HG02981 (cell line): ENCODE data around the gene ZIC5.

Source experiments
- ATAC-seq: cut with Tn5 transposase; IDR thresholded peaks from one replicate; pipeline ENCODE4 v1.9.1; 2021; ENCODE audit warnings: mild to moderate bottlenecking, moderate library complexity; ENCODE audit not compliant: unreplicated experiment

Gene ZIC5

DNA sequence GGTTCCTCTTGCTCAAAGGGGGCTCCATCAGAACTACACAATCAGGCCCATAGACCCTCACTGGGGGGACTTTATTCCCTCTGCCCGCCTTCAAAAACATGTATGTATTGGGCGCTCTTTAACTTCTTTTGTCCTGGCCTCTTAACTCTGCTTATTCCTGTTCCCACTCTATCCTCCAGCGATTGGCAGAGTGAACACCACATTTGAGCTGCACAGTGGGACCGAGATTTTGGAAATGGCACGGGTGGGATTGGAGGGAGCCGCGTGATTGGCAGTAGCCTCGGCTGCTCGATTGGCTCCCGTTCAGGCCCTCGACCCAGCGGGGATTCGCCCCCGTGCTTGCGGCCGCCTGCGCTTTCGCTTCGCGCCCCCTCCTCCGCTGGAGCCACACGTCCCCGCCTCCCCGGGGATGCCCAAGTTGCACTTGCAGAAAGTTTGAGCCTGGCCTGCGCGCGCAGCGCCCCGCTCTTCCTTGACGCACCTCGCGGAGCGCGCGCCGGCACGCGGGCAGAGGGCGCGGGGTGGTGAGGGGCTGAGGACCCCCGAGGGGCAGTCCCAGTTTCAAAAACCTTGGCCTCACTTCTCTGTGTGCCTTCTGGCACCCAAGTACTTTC lies at the start of gene ZIC5:
TSS of gene ZIC5 (minus strand) at position 192 of the 614 bp plus-strand sequence. CDS start at position 28, 164 bp downstream.
- no peak for ATAC-seq

DNA sequence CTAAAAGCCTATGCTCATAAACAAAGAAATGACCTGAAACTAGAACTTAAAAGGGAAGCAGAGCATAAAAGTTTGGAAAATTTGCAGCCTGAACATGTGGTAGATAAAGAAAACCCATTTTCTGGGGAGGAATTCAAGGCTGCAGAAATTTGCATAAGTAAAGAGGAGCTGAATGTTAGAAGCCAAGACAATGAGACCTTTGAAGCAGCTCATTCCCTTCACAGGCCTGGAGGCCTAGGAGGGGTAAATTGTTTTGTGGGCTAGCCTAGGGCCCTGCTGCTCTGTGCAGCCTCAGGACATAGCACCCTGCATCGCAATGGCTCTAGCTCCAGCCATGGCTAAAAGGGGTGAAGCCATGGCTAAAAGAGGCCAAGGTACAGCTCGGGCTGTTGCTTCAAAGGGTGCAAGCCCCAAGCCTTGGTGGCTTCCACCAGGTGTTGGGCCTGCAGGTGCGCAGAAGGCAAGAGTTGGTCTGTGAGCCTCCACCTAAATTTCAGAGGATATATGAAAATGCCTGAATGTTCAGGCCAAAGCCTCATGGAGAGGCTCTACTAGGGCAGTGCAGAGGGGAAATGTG lies 48.3 kb upstream of the ZIC5 start:
- ATAC-seq = no peak

DNA sequence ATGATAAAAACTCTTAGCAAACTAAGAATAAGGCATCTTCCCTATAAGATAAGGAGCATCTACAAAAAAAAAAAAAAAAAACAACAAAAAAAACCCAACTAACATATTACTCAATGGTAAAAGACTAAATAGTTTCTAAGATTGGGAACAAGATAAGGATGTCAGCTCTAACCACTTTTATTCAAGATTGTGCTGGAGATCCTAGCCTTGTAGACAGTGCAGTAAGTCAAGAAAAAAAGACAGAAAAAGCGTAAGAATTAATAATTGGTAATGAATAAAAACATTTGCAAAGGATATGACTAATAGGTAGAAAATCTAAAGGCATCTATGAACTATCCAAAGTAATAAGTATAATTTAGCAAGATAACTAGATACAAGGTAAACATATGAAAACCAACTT lies 43.1 kb upstream of the ZIC5 start:
- no peak for ATAC-seq

DNA sequence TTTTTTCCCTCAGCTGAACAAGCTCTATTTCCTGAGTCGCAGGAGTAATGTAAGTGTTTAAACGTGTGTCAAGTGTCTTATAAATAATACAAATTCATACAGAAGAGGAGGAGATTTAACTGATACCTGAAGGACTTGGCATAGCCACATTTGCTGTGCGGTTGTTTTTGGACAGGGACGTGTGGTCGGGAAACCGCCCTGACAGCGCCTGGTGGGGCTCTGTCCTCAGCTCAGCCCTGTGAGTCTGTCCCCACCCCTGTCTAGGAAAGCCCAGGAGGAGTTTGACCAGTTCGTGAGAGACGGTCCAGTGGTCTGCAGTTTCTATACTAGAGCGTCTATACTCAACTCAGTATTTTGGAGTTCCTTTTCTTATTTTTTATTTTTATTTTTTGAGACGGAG lies 26.7 kb upstream of the ZIC5 start:
- ATAC-seq = no peak

DNA sequence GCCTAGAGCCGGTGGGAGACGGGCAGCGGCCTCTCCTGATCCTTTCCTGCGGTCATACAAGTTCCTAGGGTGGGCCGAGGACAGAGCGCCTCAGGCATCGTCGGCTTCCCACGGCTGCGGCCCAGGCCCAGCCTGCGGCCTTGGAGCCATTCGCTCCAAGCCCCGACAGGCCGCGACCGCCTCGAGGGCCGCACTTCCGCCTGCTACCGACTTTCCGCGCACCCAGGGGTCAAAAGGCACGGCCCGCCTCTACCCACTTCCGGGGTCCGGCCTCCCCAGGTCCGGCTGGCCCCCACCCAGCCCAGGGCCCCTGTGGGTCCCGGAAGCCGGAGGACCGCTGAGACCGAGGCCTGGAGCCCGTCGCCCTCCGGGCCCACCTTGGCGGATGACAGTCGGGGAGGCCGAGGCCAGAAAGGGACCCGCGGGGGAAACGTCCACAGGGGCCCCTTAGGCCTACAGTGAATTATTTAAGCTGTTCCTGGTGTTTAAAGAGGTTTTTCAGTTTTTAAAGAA lies 26.2 kb upstream of the ZIC5 start:
- ATAC-seq = no peak

DNA sequence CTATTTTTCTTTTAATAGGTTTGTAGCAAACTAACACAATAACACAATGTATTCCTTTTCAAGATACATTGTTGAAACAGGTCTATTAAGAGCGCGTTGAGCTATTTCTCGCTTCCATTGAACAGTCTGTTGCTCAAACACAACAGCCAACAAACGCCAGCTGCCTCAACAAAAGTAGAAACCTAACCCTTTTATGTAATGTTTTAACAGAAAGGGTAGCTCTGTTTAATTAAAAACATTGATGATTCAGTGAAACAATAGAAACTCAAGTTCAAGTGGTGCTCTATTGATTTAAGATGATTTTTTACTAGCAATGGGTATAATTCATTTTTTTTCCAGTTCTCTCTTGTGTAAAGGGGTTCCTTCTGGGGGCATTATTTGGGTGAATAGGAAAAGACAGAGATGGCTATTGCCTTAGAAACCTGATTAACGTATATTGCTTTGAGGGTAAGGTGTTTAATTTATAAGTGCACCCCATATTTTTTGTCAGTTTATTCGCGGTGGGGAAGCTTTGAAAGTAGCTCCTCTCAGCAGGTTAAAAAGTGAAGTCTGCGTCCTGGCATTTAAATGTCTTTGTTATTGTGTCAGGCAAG lies 24.9 kb upstream of the ZIC5 start:
- ATAC-seq = no peak

DNA sequence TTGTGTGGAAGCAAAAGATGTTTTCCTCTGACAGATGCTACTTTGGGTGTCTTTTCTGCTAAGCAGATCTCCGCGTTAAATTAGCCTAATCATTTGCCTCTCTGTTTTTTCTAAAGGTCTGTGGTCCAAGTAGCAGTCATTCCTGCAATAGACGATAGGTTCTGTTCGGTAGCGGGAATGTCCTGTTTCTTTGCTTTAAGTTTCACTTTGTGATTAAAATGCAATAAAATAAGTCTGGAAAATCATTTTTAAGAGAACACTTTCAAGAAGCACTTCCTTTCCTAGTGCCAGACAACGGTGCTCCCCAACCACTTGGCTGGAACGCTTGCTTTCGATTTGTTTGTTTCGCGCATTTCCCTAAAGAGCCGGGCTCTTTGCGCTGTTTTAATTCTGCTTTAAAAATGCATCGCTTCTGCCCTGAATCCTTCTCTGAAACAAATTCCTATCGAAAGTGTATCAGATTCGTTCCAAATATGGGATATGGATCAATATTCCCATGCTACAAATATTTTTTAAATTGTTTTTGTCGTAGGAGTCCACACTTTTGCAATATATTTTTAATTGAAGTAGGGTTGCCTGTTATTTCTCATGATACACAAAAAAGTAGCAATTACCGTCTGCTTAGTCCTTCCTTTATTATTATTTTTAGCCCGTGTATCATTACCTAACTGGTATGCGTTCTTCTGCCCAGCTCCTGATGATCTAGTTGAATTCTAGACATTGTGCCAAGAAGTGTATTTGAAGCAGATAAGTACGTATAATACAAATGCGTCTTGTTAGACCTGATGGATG lies 24.2 kb upstream of the ZIC5 start:
- no peak for ATAC-seq

DNA sequence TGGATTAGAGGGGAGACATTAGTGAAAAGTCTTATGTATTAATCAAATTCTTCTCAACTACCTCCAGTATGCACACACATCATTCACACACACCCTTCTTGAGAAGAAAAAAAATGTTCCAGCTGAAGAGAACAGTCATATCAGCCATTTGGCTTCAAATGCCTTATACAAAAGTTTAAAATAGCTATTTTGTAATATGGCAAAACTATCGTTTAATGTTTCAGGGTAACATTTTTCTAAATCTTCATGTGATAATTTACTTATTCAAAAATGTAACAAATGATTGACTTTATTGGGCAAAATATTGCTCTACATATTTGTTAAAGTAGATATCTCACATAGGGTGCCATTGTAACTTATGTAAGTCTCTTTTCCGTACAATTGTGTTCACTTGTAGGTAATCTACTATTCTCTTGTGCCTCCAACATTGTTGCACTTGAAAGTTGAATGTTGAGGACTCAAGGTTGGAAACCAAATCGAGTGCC lies 23.6 kb upstream of the ZIC5 start:
- no peak for ATAC-seq

DNA sequence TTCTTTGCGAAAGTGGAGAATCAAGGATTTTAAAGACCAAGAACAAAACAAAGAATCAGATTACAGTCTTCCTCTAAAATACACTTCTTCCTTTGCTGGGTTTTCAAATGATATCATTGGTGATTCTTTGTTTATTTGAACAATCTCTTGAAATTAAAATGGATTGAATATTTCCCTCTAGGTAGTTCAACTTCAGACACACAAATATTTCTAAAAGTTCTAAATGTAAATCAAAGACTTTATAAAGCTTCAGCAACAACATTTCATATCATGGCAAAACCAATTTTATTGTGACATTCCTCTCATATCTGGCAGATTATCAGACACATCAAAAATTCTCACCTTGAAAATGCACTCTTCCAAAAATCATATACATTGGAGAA lies 23.1 kb upstream of the ZIC5 start:
- no peak for ATAC-seq

DNA sequence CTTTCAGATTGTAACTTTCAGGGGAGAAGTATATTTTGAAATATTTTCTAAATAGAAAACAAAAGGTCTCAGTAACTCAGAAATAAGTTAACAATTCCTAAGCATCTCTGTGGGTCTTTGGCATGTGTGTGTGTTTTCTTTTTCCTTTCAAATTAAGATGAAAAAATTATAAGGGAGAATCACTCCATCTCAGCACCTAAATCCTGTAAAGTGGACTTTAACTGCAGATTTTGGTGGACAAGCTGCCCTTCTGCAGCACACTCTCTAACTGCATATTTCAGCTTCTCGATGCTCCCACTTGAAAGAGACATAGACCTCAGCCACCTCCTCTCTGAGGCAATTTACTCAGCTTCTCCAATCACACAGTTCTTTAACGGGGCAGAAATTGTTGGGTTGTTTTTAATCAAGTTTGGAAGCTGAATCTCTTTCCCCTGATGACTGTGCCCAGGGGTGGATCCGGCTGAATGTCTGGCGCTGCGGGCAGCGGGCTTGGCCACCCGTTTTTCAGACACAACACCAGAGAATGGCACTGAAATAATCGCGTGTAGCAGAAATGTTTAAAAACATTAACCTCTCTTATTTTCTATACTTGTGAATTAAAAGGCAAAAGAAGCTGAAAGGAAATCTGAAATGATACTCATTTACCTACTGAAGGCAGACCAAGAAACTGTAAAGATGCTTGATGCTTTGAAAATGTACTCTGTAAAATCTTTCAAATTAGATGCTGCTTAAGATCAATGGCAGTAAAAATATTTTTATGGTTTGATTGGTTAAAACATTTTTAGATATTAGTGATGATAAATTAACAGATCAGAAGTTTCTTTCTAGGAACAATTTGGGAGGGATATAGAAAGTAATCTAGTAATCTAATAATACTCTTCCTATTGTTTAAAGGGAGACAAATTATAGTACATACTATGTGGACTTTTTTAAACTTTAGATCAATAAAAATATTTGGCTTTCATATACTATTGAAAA lies 22.4 kb upstream of the ZIC5 start:
- ATAC-seq = no peak

DNA sequence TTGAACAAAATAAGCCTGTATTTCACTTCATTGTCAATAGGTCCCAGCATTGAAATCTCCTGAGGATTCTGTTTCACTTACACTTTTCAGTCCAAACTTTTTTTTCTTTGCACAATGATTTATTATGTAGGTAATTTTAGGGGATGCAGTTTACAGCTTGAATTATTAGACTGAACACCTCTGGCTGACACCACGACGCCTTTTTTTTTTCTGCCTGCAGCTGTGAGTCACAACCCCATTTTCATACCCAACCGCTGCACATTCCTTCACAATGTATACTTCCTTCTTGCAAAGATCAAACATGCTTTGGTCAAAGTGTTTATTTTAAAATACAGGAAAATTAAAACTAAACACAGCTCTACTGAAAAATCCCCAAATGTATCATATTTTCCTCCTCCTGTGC lies 21.4 kb upstream of the ZIC5 start:
- ATAC-seq = no peak

DNA sequence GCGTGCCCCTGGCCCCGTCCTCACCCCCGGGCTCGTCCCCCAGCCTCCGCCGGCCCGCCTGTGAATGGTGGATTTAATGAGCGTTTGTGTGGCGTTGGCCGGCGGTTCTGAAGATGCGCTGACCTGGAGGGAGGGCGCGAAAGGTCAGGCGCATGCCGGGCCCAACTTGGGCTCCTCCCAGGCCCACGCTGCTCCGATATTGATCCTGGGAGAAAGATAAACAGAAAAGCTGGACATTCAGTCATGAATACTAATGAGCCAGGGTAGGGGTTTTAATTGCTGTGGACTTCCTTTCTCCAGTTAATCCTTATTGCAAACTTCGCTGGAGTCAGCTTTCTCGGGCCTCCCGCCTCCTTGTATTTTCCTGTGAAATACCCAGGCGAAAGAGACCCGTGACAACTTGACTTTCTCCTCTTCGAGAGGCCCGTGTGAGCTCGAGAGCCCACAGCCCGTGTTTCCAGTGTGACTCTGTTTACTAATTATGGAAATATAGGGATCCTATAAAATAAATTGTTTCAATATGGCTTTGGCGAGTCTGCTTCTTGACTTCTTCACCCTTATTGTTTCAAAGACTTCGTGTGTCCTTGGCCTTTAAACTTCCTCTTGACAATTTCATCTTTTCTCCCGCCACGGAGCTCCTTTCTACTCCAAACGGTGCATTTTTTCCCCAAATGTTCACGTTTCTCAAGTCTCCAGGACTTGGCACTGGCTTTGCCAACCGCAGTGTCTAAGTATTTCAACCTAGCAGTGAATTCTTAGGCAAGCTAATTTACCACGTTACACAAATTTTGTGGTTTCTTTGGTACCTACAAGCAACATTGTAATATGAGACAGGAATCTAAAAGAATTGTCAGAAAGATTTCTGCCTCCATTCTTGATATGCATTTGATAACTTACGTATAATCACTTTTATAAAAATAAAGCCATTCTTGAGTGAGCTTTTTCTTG lies 20.5 kb upstream of the ZIC5 start:
- no peak for ATAC-seq

DNA sequence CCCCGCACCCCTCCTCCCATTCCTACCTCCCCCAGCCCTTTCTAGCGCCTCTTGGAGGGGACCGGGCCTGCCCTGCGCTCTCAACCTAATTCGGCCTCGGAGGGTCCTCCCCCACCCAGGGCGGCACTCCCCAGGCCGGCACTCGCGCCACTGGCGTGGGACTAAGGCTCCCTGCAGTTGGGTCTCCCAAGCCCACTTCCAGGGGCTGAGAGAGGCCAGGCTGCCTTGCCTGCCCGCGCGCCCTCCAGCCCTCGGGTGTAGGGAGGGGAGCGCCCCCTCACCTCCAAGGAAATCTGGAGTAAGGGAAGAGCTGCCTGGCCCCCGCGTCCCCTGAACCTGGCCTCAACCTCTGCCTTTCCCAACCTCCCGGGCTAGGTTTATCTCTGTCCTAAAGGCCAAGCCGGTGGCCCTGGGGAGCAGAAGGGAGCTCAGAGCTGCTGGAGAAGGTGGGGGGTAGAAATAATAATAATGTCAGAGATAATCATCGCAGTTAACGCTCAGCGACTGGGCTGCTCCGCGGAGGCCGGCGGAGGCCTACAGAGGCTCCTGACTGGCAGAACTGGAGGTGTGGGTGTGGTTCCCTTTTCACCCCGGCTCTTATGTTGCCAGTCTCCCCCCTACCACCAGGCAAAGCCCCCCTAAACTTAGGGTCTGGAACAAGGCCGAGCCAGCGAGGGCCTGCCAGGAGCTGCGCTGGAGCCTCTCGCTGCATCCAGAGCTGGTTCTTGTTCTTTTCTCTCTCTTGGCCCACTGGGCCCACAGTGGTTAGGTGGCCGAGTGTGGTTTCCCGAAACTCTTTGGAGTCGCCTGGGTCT lies 19.7 kb upstream of the ZIC5 start:
- ATAC-seq = no peak

DNA sequence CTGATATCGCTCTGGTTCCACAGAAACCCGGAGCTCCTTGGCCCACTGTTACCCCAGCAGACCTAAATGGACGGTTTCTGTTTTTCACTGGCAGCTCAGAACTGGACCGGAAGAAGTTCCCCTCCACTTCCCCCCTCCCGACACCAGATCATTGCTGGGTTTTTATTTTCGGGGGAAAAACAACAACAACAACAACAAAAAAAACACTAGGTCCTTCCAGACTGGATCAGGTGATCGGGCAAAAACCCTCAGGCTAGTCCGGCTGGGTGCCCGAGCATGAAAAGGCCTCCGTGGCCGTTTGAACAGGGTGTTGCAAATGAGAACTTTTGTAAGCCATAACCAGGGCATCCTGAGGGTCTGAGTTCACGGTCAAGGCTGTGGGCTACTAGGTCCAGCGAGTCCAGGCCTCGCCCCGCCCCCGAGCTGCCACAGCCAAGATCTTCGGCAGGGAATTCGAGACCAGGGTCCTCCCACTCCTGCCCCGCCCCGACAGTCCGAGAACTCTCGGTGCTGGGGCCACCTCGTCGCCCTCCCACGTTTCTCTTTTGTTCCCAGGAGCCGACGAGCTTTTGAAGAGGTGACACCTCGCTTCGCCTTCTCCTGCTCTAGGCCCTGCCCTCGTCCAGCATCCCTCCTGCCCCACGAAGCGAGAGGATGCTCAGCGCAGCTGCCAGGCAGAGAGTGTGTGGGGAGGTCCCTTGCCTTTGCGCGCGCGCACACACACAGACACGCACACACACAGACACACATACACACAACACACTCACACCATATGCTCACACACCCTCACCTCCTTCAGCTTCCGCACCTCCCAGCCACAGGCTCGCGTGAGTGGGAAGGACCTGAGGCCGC lies 18.8 kb upstream of the ZIC5 start:
- ATAC-seq = no peak

DNA sequence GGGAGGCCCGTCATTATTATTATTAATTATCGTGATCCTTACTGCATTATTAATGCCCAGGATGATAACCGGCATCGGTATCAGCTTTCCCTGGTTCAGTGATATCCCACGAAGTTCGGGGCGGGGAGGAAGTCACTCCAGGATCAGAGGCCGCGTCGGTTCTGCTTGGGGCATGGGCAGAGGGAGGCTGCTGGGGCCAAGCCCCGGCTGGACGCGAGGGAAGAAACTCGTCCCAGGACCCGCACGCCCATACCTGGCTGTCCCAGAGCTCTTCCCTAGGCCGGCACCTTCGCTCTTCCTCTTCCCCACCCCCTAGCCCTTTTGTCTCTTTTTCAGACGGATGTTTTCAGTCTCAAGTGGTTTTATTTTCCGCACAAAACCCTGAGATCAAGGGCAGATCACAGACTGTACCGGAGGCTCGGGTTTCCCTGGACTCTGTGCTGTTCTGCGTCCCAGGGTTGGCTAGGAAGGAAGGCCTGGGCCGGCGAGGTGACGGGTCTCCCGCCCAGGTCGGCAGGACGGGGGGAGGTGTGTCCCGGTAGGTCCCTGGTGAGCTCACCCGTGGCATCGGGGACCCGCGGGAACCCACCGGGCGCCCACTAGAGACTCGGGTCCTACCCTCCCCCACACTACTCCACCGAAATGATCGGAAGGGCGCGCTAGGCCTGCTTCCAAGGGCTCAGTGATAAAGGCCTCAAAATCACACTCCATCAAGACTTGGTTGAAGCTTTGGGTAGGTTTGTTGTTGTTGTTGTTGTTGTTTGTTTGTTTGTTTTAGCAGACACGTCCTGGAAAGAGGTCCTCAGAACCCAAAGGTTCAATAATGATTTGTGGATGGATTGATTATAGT lies 17.9 kb upstream of the ZIC5 start:
- no peak for ATAC-seq

DNA sequence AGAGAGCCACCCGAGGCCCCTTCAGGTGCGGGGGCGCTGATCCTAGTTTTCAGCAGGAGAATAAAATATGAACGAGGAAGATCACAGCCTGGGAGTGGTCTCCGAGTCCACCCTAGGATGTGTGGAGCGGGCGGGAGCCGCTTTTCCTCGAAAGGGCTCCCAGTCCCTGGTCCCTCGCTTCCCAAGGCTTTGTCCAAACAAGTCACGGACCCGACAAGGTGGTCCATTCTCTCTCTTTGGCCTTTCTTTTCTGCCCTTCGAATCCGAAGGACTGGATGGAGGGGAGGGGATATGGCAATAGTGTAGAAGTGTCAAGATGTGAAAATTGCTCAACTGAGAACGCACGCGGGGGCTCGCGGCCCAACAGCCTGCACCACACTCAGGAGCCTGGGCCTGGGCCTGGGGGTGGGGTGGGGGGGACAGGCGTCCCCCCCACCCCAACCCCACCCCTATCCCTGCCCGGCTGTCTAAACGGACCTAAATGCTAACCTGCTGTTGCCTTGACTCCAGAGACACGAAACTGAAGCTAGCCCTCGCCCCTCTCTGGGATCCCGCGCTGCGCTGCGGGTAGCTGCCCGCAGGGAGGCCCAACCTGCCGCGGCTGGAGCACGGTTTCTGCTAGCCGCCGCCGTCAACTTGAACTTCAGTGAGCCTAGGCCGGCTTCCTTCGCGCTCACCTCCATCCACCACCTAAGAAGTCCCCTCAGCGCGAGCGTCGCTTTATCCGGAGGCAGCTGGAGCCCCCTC lies 17.1 kb upstream of the ZIC5 start:
- ATAC-seq = no peak
